ENCODE measurements around the gene AMBP.

AMBP gene

DNA sequence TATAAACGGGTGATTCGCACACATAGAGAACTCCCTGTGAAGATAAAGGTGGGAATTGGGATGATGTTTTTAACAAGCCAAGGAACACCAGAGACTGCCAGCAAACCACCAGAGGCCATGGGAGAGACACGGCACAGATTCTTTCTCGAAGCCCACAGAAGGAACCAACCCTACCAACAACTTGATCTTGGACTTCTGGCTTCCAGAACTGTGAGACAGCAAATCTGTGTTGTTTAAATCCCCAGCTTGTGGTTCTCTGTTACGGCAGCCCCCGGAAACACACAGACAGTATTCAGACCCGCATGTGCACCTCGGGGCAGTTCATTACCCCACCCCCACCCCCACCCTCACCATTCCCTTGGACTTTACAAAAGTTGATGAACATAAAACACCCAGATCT lies 12.8 kb downstream of the AMBP start:
- CTCF ChIA-PET = interaction anchor here (1.2 to 2.1 kb wide), 2 partner anchors 17 to 42 kb away, joined by 4 to 8 read pairs; no protein-coding TSS in a partner anchor
- TF ChIP-seq, protein P1, sequence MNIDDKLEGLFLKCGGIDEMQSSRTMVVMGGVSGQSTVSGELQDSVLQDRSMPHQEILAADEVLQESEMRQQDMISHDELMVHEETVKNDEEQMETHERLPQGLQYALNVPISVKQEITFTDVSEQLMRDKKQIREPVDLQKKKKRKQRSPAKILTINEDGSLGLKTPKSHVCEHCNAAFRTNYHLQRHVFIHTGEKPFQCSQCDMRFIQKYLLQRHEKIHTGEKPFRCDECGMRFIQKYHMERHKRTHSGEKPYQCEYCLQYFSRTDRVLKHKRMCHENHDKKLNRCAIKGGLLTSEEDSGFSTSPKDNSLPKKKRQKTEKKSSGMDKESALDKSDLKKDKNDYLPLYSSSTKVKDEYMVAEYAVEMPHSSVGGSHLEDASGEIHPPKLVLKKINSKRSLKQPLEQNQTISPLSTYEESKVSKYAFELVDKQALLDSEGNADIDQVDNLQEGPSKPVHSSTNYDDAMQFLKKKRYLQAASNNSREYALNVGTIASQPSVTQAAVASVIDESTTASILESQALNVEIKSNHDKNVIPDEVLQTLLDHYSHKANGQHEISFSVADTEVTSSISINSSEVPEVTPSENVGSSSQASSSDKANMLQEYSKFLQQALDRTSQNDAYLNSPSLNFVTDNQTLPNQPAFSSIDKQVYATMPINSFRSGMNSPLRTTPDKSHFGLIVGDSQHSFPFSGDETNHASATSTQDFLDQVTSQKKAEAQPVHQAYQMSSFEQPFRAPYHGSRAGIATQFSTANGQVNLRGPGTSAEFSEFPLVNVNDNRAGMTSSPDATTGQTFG (tag by site-specific recombination; IDR thresholded peaks at IDR 0.05; ENCODE audit: borderline replicate concordance) = no peak
- TF ChIP-seq ZBTB20 (tag by site-specific recombination; IDR thresholded peaks at IDR 0.05) = no peak
- TF ChIP-seq, protein P2, sequence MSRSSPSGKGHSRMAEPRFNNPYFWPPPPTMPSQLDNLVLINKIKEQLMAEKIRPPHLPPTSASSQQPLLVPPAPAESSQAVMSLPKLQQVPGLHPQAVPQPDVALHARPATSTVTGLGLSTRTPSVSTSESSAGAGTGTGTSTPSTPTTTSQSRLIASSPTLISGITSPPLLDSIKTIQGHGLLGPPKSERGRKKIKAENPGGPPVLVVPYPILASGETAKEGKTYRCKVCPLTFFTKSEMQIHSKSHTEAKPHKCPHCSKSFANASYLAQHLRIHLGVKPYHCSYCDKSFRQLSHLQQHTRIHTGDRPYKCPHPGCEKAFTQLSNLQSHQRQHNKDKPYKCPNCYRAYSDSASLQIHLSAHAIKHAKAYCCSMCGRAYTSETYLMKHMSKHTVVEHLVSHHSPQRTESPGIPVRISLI (tag by site-specific recombination; IDR thresholded peaks at IDR 0.05) = no peak
- TF ChIP-seq ZNF664 (tag by site-specific recombination; IDR thresholded peaks at IDR 0.05) = no peak
- no peak for TF ChIP-seq ZNF114 (tag by site-specific recombination; IDR thresholded peaks at IDR 0.05)
- no peak for TF ChIP-seq ZNF37A (tag by site-specific recombination; IDR thresholded peaks at IDR 0.05)
- TF ChIP-seq ZNF560 (tag by site-specific recombination; IDR thresholded peaks at IDR 0.05; ENCODE audit: borderline replicate concordance) = no peak
- TF ChIP-seq ZNF133 (tag by site-specific recombination; IDR thresholded peaks at IDR 0.05) = no peak
- no peak for TF ChIP-seq GLIS2 (tag by site-specific recombination; IDR thresholded peaks at IDR 0.05)
- TF ChIP-seq ZNF302 (tag by site-specific recombination; IDR thresholded peaks at IDR 0.05; ENCODE audit: low read depth) = no peak
- no peak for TF ChIP-seq ZFP3 (tag by site-specific recombination; IDR thresholded peaks at IDR 0.05; ENCODE audit: low read depth)
- TF ChIP-seq, protein P3, sequence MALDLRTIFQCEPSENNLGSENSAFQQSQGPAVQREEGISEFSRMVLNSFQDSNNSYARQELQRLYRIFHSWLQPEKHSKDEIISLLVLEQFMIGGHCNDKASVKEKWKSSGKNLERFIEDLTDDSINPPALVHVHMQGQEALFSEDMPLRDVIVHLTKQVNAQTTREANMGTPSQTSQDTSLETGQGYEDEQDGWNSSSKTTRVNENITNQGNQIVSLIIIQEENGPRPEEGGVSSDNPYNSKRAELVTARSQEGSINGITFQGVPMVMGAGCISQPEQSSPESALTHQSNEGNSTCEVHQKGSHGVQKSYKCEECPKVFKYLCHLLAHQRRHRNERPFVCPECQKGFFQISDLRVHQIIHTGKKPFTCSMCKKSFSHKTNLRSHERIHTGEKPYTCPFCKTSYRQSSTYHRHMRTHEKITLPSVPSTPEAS (tag by site-specific recombination; IDR thresholded peaks at IDR 0.05) = no peak
- no peak for TF ChIP-seq GFI1B (tag by site-specific recombination; IDR thresholded peaks at IDR 0.05)
- TF ChIP-seq MYNN (tag by site-specific recombination; IDR thresholded peaks at IDR 0.05; ENCODE audit: borderline replicate concordance) = no peak
- no peak for TF ChIP-seq ZNF501 (tag by site-specific recombination; IDR thresholded peaks at IDR 0.05)
- Histone ChIP-seq H3K36me3 (ENCODE audit: control insufficient read depth in 2 of 2, insufficient read depth in 1 of 2, low read length in 2 of 2) (no peaks in the 10 kb centered on the region), H3K9me3 (ENCODE audit: control insufficient read depth, insufficient read depth, low read depth, low read length) (no peaks in the 10 kb centered on the region), H3K4me3 (ENCODE audit: low read depth, low read length) (no peak overlapping the region), H3K27ac (ENCODE audit: extremely low read depth, low read depth, low read length) (no peak overlapping the region), H3K4me1 (ENCODE audit: control insufficient read depth, insufficient read depth, low read length) (no peaks in the 10 kb centered on the region)
- POLR2A ChIA-PET = no interaction called here

DNA sequence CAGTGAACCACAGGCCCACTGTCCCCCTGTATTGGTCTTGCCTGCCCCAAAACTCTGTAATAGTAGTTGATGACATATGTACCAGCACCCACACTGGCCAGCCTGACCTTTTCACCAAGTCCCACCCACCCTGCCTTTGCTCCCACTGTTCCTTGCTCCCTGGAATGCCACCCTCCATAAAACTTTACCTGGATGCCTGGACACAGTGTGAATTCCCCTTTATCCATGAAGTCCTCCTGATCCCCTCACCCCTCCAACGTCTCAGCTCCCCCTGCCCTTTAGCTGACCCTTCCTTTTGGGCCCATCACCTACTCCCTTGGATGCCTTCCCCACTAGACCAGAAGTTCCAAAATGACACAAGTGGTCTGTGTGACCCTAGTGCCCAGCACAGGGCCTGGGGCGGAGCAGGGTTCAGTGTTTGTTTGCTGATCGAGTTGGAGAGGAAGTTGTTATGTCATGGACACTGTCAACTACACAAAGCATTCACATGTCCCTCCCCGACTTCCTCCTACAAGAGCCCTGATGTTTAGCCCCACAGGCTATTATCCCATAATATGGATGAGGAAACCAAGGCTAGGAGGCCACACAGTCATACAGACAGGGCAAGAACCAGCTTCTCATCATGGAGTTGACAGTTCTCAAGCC lies 16.1 kb downstream of the AMBP start:
- CTCF ChIA-PET = interaction anchor here (1.7 kb wide), 1 partner anchor 21 kb away, joined by 5 read pairs; no protein-coding TSS in a partner anchor
- TF ChIP-seq, protein P4, sequence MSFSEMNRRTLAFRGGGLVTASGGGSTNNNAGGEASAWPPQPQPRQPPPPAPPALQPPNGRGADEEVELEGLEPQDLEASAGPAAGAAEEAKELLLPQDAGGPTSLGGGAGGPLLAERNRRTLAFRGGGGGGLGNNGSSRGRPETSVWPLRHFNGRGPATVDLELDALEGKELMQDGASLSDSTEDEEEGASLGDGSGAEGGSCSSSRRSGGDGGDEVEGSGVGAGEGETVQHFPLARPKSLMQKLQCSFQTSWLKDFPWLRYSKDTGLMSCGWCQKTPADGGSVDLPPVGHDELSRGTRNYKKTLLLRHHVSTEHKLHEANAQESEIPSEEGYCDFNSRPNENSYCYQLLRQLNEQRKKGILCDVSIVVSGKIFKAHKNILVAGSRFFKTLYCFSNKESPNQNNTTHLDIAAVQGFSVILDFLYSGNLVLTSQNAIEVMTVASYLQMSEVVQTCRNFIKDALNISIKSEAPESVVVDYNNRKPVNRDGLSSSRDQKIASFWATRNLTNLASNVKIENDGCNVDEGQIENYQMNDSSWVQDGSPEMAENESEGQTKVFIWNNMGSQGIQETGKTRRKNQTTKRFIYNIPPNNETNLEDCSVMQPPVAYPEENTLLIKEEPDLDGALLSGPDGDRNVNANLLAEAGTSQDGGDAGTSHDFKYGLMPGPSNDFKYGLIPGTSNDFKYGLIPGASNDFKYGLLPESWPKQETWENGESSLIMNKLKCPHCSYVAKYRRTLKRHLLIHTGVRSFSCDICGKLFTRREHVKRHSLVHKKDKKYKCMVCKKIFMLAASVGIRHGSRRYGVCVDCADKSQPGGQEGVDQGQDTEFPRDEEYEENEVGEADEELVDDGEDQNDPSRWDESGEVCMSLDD (tag by site-specific recombination; IDR thresholded peaks at IDR 0.05) = no peak
- TF ChIP-seq ZNF274 (IDR thresholded peaks at IDR 0.05; ENCODE audit: low read length) (no peak), ZNF274 (tag by site-specific recombination; IDR thresholded peaks at IDR 0.05; ENCODE audit: borderline replicate concordance) (no peak), ZNF701 (tag by site-specific recombination; IDR thresholded peaks at IDR 0.05) (no peak), ZNF350 (tag by site-specific recombination; IDR thresholded peaks at IDR 0.05) (no peak), ZNF777 (tag by site-specific recombination; IDR thresholded peaks at IDR 0.05; ENCODE audit: borderline replicate concordance) (no peak), ZNF24 (tag by site-specific recombination; IDR thresholded peaks at IDR 0.05) (no peak), ZNF473 (tag by site-specific recombination; IDR thresholded peaks at IDR 0.05) (no peak)
- TF ChIP-seq, protein P5, sequence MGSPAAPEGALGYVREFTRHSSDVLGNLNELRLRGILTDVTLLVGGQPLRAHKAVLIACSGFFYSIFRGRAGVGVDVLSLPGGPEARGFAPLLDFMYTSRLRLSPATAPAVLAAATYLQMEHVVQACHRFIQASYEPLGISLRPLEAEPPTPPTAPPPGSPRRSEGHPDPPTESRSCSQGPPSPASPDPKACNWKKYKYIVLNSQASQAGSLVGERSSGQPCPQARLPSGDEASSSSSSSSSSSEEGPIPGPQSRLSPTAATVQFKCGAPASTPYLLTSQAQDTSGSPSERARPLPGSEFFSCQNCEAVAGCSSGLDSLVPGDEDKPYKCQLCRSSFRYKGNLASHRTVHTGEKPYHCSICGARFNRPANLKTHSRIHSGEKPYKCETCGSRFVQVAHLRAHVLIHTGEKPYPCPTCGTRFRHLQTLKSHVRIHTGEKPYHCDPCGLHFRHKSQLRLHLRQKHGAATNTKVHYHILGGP (tag by site-specific recombination; IDR thresholded peaks at IDR 0.05) = no peak
- TF ChIP-seq, protein P1 (tag by site-specific recombination; IDR thresholded peaks at IDR 0.05; ENCODE audit: borderline replicate concordance) = no peak

More for the DNA sequence above, 16.1 kb downstream of the AMBP start:
- Histone ChIP-seq H3K4me3 (ENCODE audit: low read depth, low read length) (no peak overlapping the region), H3K27ac (ENCODE audit: extremely low read depth, low read depth, low read length) (no peak overlapping the region), H3K36me3 (ENCODE audit: control insufficient read depth in 2 of 2, insufficient read depth in 1 of 2, low read length in 2 of 2) (no peaks in the 10 kb centered on the region), H3K4me1 (ENCODE audit: control insufficient read depth, insufficient read depth, low read length) (no peaks in the 10 kb centered on the region), H3K9me3 (ENCODE audit: control insufficient read depth, insufficient read depth, low read depth, low read length) (no peaks in the 10 kb centered on the region)
- POLR2A ChIA-PET = no interaction called here
